ENCODE data around the gene TRAPPC2L.

DNA sequence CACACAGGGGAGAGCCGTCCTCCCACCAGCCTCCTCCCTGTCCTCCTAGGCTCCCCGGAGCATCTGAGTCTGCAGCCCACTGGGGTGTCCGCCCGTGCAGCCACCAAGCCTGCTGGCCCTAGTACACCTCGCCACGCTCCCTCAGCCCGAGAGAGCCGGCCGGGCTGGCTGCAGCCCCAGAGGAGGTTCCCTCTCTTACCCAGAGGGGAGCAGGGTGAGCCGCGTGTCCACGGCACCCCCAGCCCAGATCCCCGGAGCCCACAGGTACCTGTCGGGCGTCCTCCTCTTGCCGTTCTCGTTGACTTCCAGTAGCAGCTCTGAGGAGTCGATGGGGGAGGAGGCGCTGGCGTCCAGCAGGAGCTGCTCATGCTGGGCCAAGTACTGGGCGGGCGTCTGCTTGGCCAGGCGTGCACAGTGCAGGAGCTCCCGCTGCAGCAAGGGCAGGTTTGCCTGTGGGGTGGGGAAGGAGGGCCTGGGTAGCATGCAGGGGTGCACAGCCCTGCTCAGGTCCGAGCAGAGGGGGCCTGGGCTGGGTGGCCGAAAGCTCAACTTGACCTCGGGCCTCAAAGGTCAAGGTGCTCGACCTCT, 28.9 kb downstream of the TRAPPC2L start:
- TF ChIP-seq, protein P1, sequence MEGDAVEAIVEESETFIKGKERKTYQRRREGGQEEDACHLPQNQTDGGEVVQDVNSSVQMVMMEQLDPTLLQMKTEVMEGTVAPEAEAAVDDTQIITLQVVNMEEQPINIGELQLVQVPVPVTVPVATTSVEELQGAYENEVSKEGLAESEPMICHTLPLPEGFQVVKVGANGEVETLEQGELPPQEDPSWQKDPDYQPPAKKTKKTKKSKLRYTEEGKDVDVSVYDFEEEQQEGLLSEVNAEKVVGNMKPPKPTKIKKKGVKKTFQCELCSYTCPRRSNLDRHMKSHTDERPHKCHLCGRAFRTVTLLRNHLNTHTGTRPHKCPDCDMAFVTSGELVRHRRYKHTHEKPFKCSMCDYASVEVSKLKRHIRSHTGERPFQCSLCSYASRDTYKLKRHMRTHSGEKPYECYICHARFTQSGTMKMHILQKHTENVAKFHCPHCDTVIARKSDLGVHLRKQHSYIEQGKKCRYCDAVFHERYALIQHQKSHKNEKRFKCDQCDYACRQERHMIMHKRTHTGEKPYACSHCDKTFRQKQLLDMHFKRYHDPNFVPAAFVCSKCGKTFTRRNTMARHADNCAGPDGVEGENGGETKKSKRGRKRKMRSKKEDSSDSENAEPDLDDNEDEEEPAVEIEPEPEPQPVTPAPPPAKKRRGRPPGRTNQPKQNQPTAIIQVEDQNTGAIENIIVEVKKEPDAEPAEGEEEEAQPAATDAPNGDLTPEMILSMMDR (IDR thresholded peaks at IDR 0.05), result no peak
- no peak for TF ChIP-seq JUN (CRISPR knock-in tag; IDR thresholded peaks at IDR 0.05)
- no peak for TF ChIP-seq JAZF1 (CRISPR knock-in tag; IDR thresholded peaks at IDR 0.05)

All from WTC11 (cell line).